H9 (cell line): ENCODE results near the gene PDE6D. TPM values are rescaled to one million over a fixed set of nuclear protein-coding genes. Genes with fewer than 3 reads are reported as not detected.

Experiments used
- DNase-seq: peaks from one replicate; pipeline ENCODE4 v3.0.0-alpha.2; 2017
- H2AFZ ChIP-seq: one replicate; pipeline ENCODE4 v1.6.1; 2013; ENCODE audit warnings: mild to moderate bottlenecking, low read length, control low read depth, moderate library complexity
- H2AK5ac ChIP-seq: 2 replicates; pipeline ENCODE4 v1.6.1; 2013; ENCODE audit warnings: low read length, control low read depth, mixed read lengths; ENCODE audit not compliant: insufficient read length
- H2BK120ac ChIP-seq: one replicate; pipeline ENCODE4 v1.6.1; 2013; ENCODE audit warnings: low read depth, mild to moderate bottlenecking, low read length, control low read depth, inconsistent platforms; ENCODE audit not compliant: poor library complexity, severe bottlenecking
- H2BK12ac ChIP-seq: 2 replicates; pipeline ENCODE4 v1.6.1; 2013; ENCODE audit warnings: low read length, control low read depth, mixed read lengths, low read depth; ENCODE audit not compliant: insufficient read length
- H2BK15ac ChIP-seq: 2 replicates; pipeline ENCODE4 v1.6.1; 2013; ENCODE audit warnings: low read depth, low read length, control low read depth
- H2BK20ac ChIP-seq: one replicate; pipeline ENCODE4 v1.6.1; 2013; ENCODE audit warnings: low read depth, mild to moderate bottlenecking, low read length, control low read depth, inconsistent platforms; ENCODE audit not compliant: poor library complexity, severe bottlenecking
- H2BK5ac ChIP-seq: 2 replicates; pipeline ENCODE4 v1.6.1; 2013; ENCODE audit warnings: low read length, control low read depth, mixed read lengths; ENCODE audit not compliant: insufficient read length
- H3K14ac ChIP-seq: 2 replicates; pipeline ENCODE4 v1.6.1; 2013; ENCODE audit warnings: low read length, control low read depth; ENCODE audit not compliant: insufficient read depth
- H3K18ac ChIP-seq: 2 replicates; pipeline ENCODE4 v1.6.1; 2013; ENCODE audit warnings: low read depth, mild to moderate bottlenecking, mixed read lengths, low read length, control low read depth; ENCODE audit not compliant: insufficient read length
- H3K23ac ChIP-seq: 2 replicates; pipeline ENCODE4 v1.6.1; 2013; ENCODE audit warnings: low read length, control low read depth, mixed read lengths, low read depth; ENCODE audit not compliant: insufficient read length
- H3K23me2 ChIP-seq: 2 replicates; pipeline ENCODE4 v1.6.1; 2013; ENCODE audit warnings: low read depth, mild to moderate bottlenecking, mixed read lengths, low read length, control low read depth; ENCODE audit not compliant: insufficient read length, poor library complexity, severe bottlenecking
- H3K27ac ChIP-seq: 2 replicates; pipeline ENCODE4 v1.5.1; 2013; ENCODE audit warnings: low read length, control low read depth, mixed read lengths, low read depth; ENCODE audit not compliant: insufficient read length
- H3K27me3 ChIP-seq: 2 replicates; pipeline ENCODE4 v1.6.1; 2013; ENCODE audit warnings: low read length, control low read depth, inconsistent platforms; ENCODE audit not compliant: insufficient read depth
- H3K4ac ChIP-seq: 2 replicates; pipeline ENCODE4 v1.6.1; 2013; ENCODE audit warnings: low read depth, mild to moderate bottlenecking, control low read depth, inconsistent platforms, low read length, moderate library complexity
- H3K4me1 ChIP-seq: 2 replicates; pipeline ENCODE4 v1.6.1; 2013; ENCODE audit warnings: low read length, control low read depth, inconsistent platforms; ENCODE audit not compliant: insufficient read depth
- H3K4me2 ChIP-seq: 2 replicates; pipeline ENCODE4 v1.6.1; 2013; ENCODE audit warnings: low read length, control low read depth, mixed read lengths; ENCODE audit not compliant: insufficient read length, insufficient read depth
- H3K56ac ChIP-seq: 2 replicates; pipeline ENCODE4 v1.6.1; 2013; ENCODE audit warnings: low read depth, mild to moderate bottlenecking, mixed read lengths, low read length, control low read depth; ENCODE audit not compliant: insufficient read length
- H3K79me1 ChIP-seq: 2 replicates; pipeline ENCODE4 v1.6.1; 2013; ENCODE audit warnings: low read depth, mild to moderate bottlenecking, moderate library complexity, low read length, control low read depth, inconsistent platforms; ENCODE audit not compliant: insufficient read depth, poor library complexity, severe bottlenecking
- H3K79me2 ChIP-seq: 2 replicates; pipeline ENCODE4 v1.6.1; 2013; ENCODE audit warnings: low read length, control low read depth, inconsistent platforms; ENCODE audit not compliant: insufficient read depth
- H3K9ac ChIP-seq: 2 replicates; pipeline ENCODE4 v1.6.1; 2013; ENCODE audit warnings: low read length, control low read depth, mixed read lengths; ENCODE audit not compliant: insufficient read length; ENCODE audit errors: extremely low read depth
- H3K9me3 ChIP-seq: one replicate; pipeline ENCODE4 v1.6.1; 2013; ENCODE audit warnings: low read depth, low read length, inconsistent platforms; ENCODE audit not compliant: control insufficient read depth
- H3T11ph ChIP-seq: one replicate; pipeline ENCODE4 v1.6.1; 2013; ENCODE audit warnings: mild to moderate bottlenecking, low read length, control low read depth, inconsistent platforms
- H4K20me1 ChIP-seq: one replicate; pipeline ENCODE4 v1.6.1; 2013; ENCODE audit not compliant: control insufficient read depth, insufficient read length, insufficient read depth
- H4K5ac ChIP-seq: 2 replicates; pipeline ENCODE4 v1.6.1; 2013; ENCODE audit warnings: low read depth, mild to moderate bottlenecking, mixed read lengths, low read length, control low read depth; ENCODE audit not compliant: insufficient read length
- H4K8ac ChIP-seq: replicated peaks from 2 replicates; pipeline ENCODE4 v1.6.1; 2013; ENCODE audit warnings: low read length, control low read depth, mixed read lengths, low read depth; ENCODE audit not compliant: insufficient read length
- H4K91ac ChIP-seq: 2 replicates; pipeline ENCODE4 v1.6.1; 2013; ENCODE audit warnings: low read depth, mild to moderate bottlenecking, moderate library complexity, mixed read lengths, low read length, control low read depth; ENCODE audit not compliant: insufficient read length
- H3K27ac Mint-ChIP-seq, 3 experiments: 2 replicates in 2 of 3; 3 replicates in 1 of 3; pipeline ENCODE4 v1.8.0; 2020 to 2021; ENCODE audit warnings: mixed read lengths in 3 of 3, mild to moderate bottlenecking in 1 of 3, moderate library complexity in 1 of 3
- H3K27me3 Mint-ChIP-seq: 2 replicates; pipeline ENCODE4 v1.8.0; 2021; ENCODE audit warnings: low read depth, mild to moderate bottlenecking, moderate library complexity, mixed read lengths
- H3K36me3 Mint-ChIP-seq, 3 experiments: 2 replicates in 2 of 3; 3 replicates in 1 of 3; pipeline ENCODE4 v1.8.0; 2020 to 2021; ENCODE audit warnings: low read depth in 3 of 3, mixed read lengths in 3 of 3; ENCODE audit not compliant: insufficient read depth in 1 of 3
- H3K4me1 Mint-ChIP-seq, 2 experiments: 2 replicates each; pipeline ENCODE4 v1.8.0; 2020; ENCODE audit warnings: mixed read lengths in 2 of 2
- H3K4me3 Mint-ChIP-seq, 2 experiments: 2 replicates in 1 of 2; 3 replicates in 1 of 2; pipeline ENCODE4 v1.8.0; 2020 to 2021; ENCODE audit warnings: mild to moderate bottlenecking in 2 of 2, mixed read lengths in 2 of 2, moderate library complexity in 1 of 2
- H3K9me3 Mint-ChIP-seq, 2 experiments: 2 replicates in 1 of 2; 3 replicates in 1 of 2; pipeline ENCODE4 v1.8.0; 2020; ENCODE audit warnings: mild to moderate bottlenecking in 2 of 2, mixed read lengths in 2 of 2, moderate library complexity in 1 of 2
- CTCF ChIP-seq: fragments of 200-600 bp; sonication (generic); conservative IDR thresholded peaks from 3 replicates; pipeline ENCODE4 v1.8.0; 2021; ENCODE audit warnings: antibody characterized with exemption, mild to moderate bottlenecking
- WGBS: extraction: QIAGEN DNeasy Blood & Tissue Kit; methylation state at CpG from one replicate; pipeline ENCODE4 v1.1.7; 2013; ENCODE audit warnings: missing lambda C conversion rate, low lambda C conversion rate, mixed read lengths; ENCODE audit not compliant: insufficient read length; ENCODE audit errors: extremely low coverage; 5-methylcytosine and 5-hydroxymethylcytosine counted together
- total RNA-seq: library from RNA; stranded (reverse); gene quantifications from 2 replicates; pipeline ENCODE4 v1.2.1, GENCODE V29; 2021

PDE6D gene
- total RNA-seq, 1 experiment from 2014 or later, result 33.7 TPM

GRCh38 chr2:231720292-231720986, 60.6 kb downstream of the PDE6D start:
- no peak for DNase-seq
- WGBS, result no CpG with 5 or more reads among the region's 7 CpGs
- Histone ChIP-seq H3K9me3 (no peaks in the 10 kb centered on the region), H4K8ac (no peak overlapping the region), H3T11ph (no peak overlapping the region), H2BK20ac (no peak overlapping the region), H2BK15ac (no peak overlapping the region), H4K91ac (no peak overlapping the region), H2AK5ac (no peak overlapping the region), H3K4ac (no peak overlapping the region), H3K79me2 (no peaks in the 10 kb centered on the region), H3K4me2 (no peak overlapping the region), H3K56ac (no peak overlapping the region), H3K79me1 (no peaks in the 10 kb centered on the region), H4K20me1 (no peaks in the 10 kb centered on the region), H4K5ac (no peak overlapping the region), H2BK5ac (no peak overlapping the region), H3K23ac (no peak overlapping the region), H2AFZ (no peak overlapping the region), H3K14ac (no peak overlapping the region), H2BK120ac (no peak overlapping the region), H3K9ac (no peak overlapping the region), H3K27ac (no peak overlapping the region), H3K18ac (no peak overlapping the region), H3K27me3 (no peaks in the 10 kb centered on the region), H2BK12ac (no peak overlapping the region), H3K23me2 (no peaks in the 10 kb centered on the region), H3K4me1 (no peaks in the 10 kb centered on the region)
- no peak overlapping the region for H3K27ac Mint-ChIP-seq
- no peak overlapping the region for H3K4me3 Mint-ChIP-seq
- peaks cover 22 to 30% of the 10 kb centered on the region in 2 experiments for H3K4me1 Mint-ChIP-seq
- TF ChIP-seq CTCF, result no peak
- peaks cover 1 to 7% (median 4%) of the 10 kb centered on the region in 3 experiments; a peak in 5 of 7 replicates for H3K36me3 Mint-ChIP-seq
- peaks cover 5% of the 10 kb centered on the region for H3K27me3 Mint-ChIP-seq
- H3K9me3 Mint-ChIP-seq, result no peaks in the 10 kb centered on the region
